HepG2 (cell line): ENCODE measurements around the gene DCAKD. TPM values are rescaled to one million over a fixed set of nuclear protein-coding genes. Genes with fewer than 3 reads are reported as not detected.

ENCODE experiments used
- AFF4 ChIP-seq: sonication (generic); formaldehyde crosslinking; IDR thresholded peaks from 2 replicates; pipeline ENCODE4 v1.4.0; 2020; ENCODE audit warnings: missing genetic modification reagents
- AGO2 ChIP-seq: fragments of 200-400 bp; formaldehyde crosslinking; optimal IDR thresholded peaks from 2 replicates; pipeline ENCODE3; 2017; ENCODE audit warnings: mild to moderate bottlenecking, low read depth, low read length, moderate library complexity
- AHR ChIP-seq: IDR thresholded peaks from 2 replicates; pipeline ENCODE4 v1.6.1; 2018; ENCODE audit warnings: missing genetic modification reagents, missing compliant biosample characterization
- BCL6 ChIP-seq: IDR thresholded peaks from 2 replicates; pipeline ENCODE4 v1.6.1; 2016; ENCODE audit warnings: missing genetic modification reagents, missing compliant biosample characterization
- CBX5 ChIP-seq: sonication (generic); formaldehyde crosslinking; IDR thresholded peaks from 2 replicates; pipeline ENCODE4 v1.4.0; 2020; ENCODE audit warnings: missing genetic modification reagents, borderline replicate concordance
- CEBPG ChIP-seq: IDR thresholded peaks from 2 replicates; pipeline ENCODE4 v1.6.1; 2016
- CHD4 ChIP-seq: fragments of 200-600 bp; sonication (generic); IDR thresholded peaks from 2 replicates; pipeline ENCODE4 v1.7.0; 2017; ENCODE audit warnings: mild to moderate bottlenecking, low read length, borderline replicate concordance
- CREB1 ChIP-seq, 2 experiments: fragments of 450-650 bp in 1 of 2; IDR thresholded peaks; 2 replicates each; pipeline ENCODE4 v1.6.1; 2016 to 2017; ENCODE audit warnings: control low read depth in 1 of 2, mild to moderate bottlenecking in 1 of 2, missing compliant biosample characterization in 1 of 2, missing genetic modification characterization in 1 of 2
- FOXP1 ChIP-seq, 2 experiments: fragments of 450-650 bp in 1 of 2; IDR thresholded peaks; 2 replicates each; pipeline ENCODE4 v1.6.1; 2017 to 2018; ENCODE audit warnings: antibody characterized with exemption in 1 of 2
- GLI4 ChIP-seq: sonication (generic); formaldehyde crosslinking; IDR thresholded peaks from 2 replicates; pipeline ENCODE4 v1.5.1; 2020; ENCODE audit warnings: missing genetic modification reagents, mild to moderate bottlenecking, moderate library complexity, borderline replicate concordance
- HNF4A ChIP-seq: sonication (generic); formaldehyde crosslinking; IDR thresholded peaks from 2 replicates; pipeline ENCODE4 v1.4.0; 2020; ENCODE audit warnings: missing genetic modification reagents
- HOMEZ ChIP-seq: IDR thresholded peaks from 2 replicates; pipeline ENCODE4 v1.6.1; 2016; ENCODE audit warnings: low read depth
- MTF1 ChIP-seq: sonication (generic); formaldehyde crosslinking; IDR thresholded peaks from 2 replicates; pipeline ENCODE4 v1.5.0; 2020; ENCODE audit warnings: missing genetic modification reagents
- MYNN ChIP-seq: sonication (generic); formaldehyde crosslinking; IDR thresholded peaks from 2 replicates; pipeline ENCODE4 v1.4.0; 2020; ENCODE audit warnings: mild to moderate bottlenecking, low read depth, missing genetic modification reagents
- NFIB ChIP-seq: sonication (generic); formaldehyde crosslinking; IDR thresholded peaks from 2 replicates; pipeline ENCODE4 v1.9.0; 2021; ENCODE audit warnings: missing genetic modification reagents, mild to moderate bottlenecking, borderline replicate concordance
- NONO ChIP-seq, 2 experiments: fragments of 450-650 bp in 1 of 2; sonication (generic) in 1 of 2; formaldehyde crosslinking in 1 of 2; IDR thresholded peaks in 1 of 2; conservative IDR thresholded peaks in 1 of 2; 2 replicates each; pipeline versions ENCODE4 v1.6.1 to v1.8.0; 2017 to 2022; ENCODE audit warnings: mild to moderate bottlenecking in 1 of 2, missing genetic modification reagents in 1 of 2, moderate library complexity in 1 of 2
- PHF8 ChIP-seq: sonication (generic); formaldehyde crosslinking; IDR thresholded peaks from 2 replicates; pipeline ENCODE4 v1.5.0; 2020; ENCODE audit warnings: missing genetic modification reagents
- PLRG1 ChIP-seq: fragments of 450-650 bp; conservative IDR thresholded peaks from 2 replicates; pipeline ENCODE4 v1.6.1; 2016
- RARA ChIP-seq: IDR thresholded peaks from 2 replicates; pipeline ENCODE4 v1.6.1; 2016; ENCODE audit warnings: missing genetic modification reagents, missing compliant biosample characterization
- TCF12 ChIP-seq, 2 experiments: fragments of 450-650 bp in 1 of 2; sonication (generic) in 1 of 2; formaldehyde crosslinking in 1 of 2; IDR thresholded peaks; 2 replicates each; pipeline versions ENCODE4 v1.6.1 to v1.8.0; 2017 to 2022; ENCODE audit warnings: antibody characterized with exemption in 1 of 2, mild to moderate bottlenecking in 1 of 2, missing genetic modification reagents in 1 of 2, moderate library complexity in 1 of 2
- TGIF2 ChIP-seq: IDR thresholded peaks from 2 replicates; pipeline ENCODE4 v1.6.1; 2016; ENCODE audit warnings: control low read depth, missing compliant biosample characterization
- ZNF205 ChIP-seq: IDR thresholded peaks from 2 replicates; pipeline ENCODE4 v1.6.1; 2018; ENCODE audit warnings: missing biosample characterization, missing genetic modification reagents
- ZNF326 ChIP-seq: sonication (generic); formaldehyde crosslinking; IDR thresholded peaks from 2 replicates; pipeline ENCODE4 v1.4.0; 2020; ENCODE audit warnings: missing genetic modification reagents, borderline replicate concordance
- ZNF567 ChIP-seq: sonication (generic); formaldehyde crosslinking; IDR thresholded peaks from 2 replicates; pipeline ENCODE4 v1.8.1; 2023; ENCODE audit warnings: mild to moderate bottlenecking, missing genetic modification reagents, borderline replicate concordance
- ZNF768 ChIP-seq: sonication (generic); formaldehyde crosslinking; IDR thresholded peaks from 2 replicates; pipeline ENCODE4 v1.4.0; 2020; ENCODE audit warnings: missing genetic modification reagents
- ZNF878 ChIP-seq: sonication (generic); formaldehyde crosslinking; IDR thresholded peaks from 2 replicates; pipeline ENCODE4 v1.8.1; 2023; ENCODE audit warnings: mild to moderate bottlenecking, missing genetic modification reagents, moderate library complexity
- polyA plus RNA-seq, 8 experiments: library from polyadenylated mRNA; depleted of rRNA in 3 of 8; stranded (reverse) in 7 of 8; unstranded in 1 of 8; fragments of >200 nt; fragmentation: Illumina TruSeq in 4 of 8; extraction: Trizol in 4 of 8; gene quantifications; 2 replicates each; pipeline versions ENCODE4 v1.2.1 to v1.2.3, GENCODE V29; 2011 to 2016; ENCODE audit warnings: low read depth in 4 of 8, missing spikeins in 1 of 8, mixed read lengths in 1 of 8; ENCODE audit not compliant: insufficient read depth in 1 of 8
- total RNA-seq, 5 experiments: library from RNA; depleted of rRNA; stranded (reverse); fragments of >200 nt; fragmentation: Illumina TruSeq; extraction: Trizol; gene quantifications; 2 replicates each; pipeline ENCODE4 v1.2.3, GENCODE V29; 2016; ENCODE audit warnings: low read depth in 1 of 5

DCAKD gene
- total and polyA plus RNA-seq, 2 of the 13 experiments (the other 11 are each of a cell fraction or from before 2014, with no cell fraction given), result 25.9 to 29.2 TPM

GRCh38 chr17:45021607-45022287 lies 29.7 kb downstream of the DCAKD start (continued):
- peak; percentile 60 for TF ChIP-seq BCL6 (CRISPR knock-in tag)
- TF ChIP-seq ZNF326 (CRISPR knock-in tag), result peak; percentile 61; the same call in 1 of the 2 replicates
- TF ChIP-seq TCF12 (IDR thresholded peaks at IDR 0.05), result no peak
- 0 out of 2 replicates have a peak, but pooled peaks have one; percentile 55 for TF ChIP-seq TCF12 (CRISPR knock-in tag; IDR thresholded peaks at IDR 0.05)
- 0 out of 2 replicates have a peak, but pooled peaks have one; percentile 32 for TF ChIP-seq TGIF2 (CRISPR knock-in tag)
- TF ChIP-seq CHD4, result 0 out of 2 replicates have a peak, but pooled peaks have one; percentile 40
- TF ChIP-seq HNF4A, result peak; percentile 73
- peak; percentile 21; the same call in 1 of the 2 replicates for TF ChIP-seq CEBPG
- peak; percentile 61; the same call in 1 of the 2 replicates for TF ChIP-seq MTF1
- peak; percentile 97 for TF ChIP-seq AGO2
- TF ChIP-seq NFIB (CRISPR knock-in tag), result no peak
- TF ChIP-seq ZNF567 (CRISPR knock-in tag), result peak; percentile 96; the same call in 1 of the 2 replicates
- TF ChIP-seq NONO (IDR thresholded peaks at IDR 0.05), result no peak
- TF ChIP-seq NONO (CRISPR knock-in tag; conservative IDR thresholded peaks at IDR 0.05), result peak; percentile 96
- no peak for TF ChIP-seq GLI4 (CRISPR knock-in tag)
- peak; percentile 92 for TF ChIP-seq PHF8 (CRISPR knock-in tag)
- TF ChIP-seq HOMEZ, result peak; percentile 37; the same call in 1 of the 2 replicates
- TF ChIP-seq CBX5, result no peak; the same call in 1 of the 2 replicates
- peak; percentile 72; the same call in 1 of the 2 replicates for TF ChIP-seq ZNF205 (CRISPR knock-in tag)
- TF ChIP-seq ZNF768 (CRISPR knock-in tag), result peak; percentile 80; the same call in 1 of the 2 replicates
- no peak for TF ChIP-seq CREB1 (IDR thresholded peaks at IDR 0.05)
- no peak for TF ChIP-seq CREB1 (CRISPR knock-in tag; IDR thresholded peaks at IDR 0.05)
- no peak for TF ChIP-seq FOXP1 (IDR thresholded peaks at IDR 0.05)
- TF ChIP-seq FOXP1 (CRISPR knock-in tag; IDR thresholded peaks at IDR 0.05), result no peak
- TF ChIP-seq AFF4 (CRISPR knock-in tag), result no peak
- no peak for TF ChIP-seq MYNN (CRISPR knock-in tag)
- peak; percentile 19; the same call in 1 of the 2 replicates for TF ChIP-seq RARA
- no peak for TF ChIP-seq PLRG1
- no peak for TF ChIP-seq ZNF878
- no peak; the same call in 1 of the 2 replicates for TF ChIP-seq AHR (CRISPR knock-in tag)
